ENCODE data around the gene CLN6.
"Not testable (repeated sequence)": the region's sequence is repeated elsewhere in the genome, so short reads cannot be mapped to it uniquely, and the experiment has no call there.

Gene CLN6

GRCh38 chr15:68205558-68205944, 24.0 kb downstream of the CLN6 start:
- no peak for DNase-seq

GRCh38 chr15:68204776-68205557, 24.6 kb downstream of the CLN6 start, which contains the start of gene CALML4:
TSS of gene CALML4 (minus strand) at chr15:68205332. CDS start at chr15:68205247, 85 bp downstream.
- DNase-seq, result peak; percentile 48

- DNase-seq, result no peak
Observed at GRCh38 chr15:68204361-68204760, 25.2 kb downstream of the CLN6 start.

- no peak for DNase-seq
Observed at GRCh38 chr15:68203956-68204355, 25.6 kb downstream of the CLN6 start.

- no peak for DNase-seq
Observed at GRCh38 chr15:68203486-68203885, 26.0 kb downstream of the CLN6 start.

- not testable (repeated sequence) for DNase-seq
Observed at GRCh38 chr15:68202994-68203393, 26.5 kb downstream of the CLN6 start.

GRCh38 chr15:68201879-68202261, 27.7 kb downstream of the CLN6 start:
- DNase-seq, result no peak

GRCh38 chr15:68201153-68201878, 28.2 kb downstream of the CLN6 start:
- no peak for DNase-seq

GRCh38 chr15:68200016-68200861, 29.3 kb downstream of the CLN6 start:
- DNase-seq, result no peak

GRCh38 chr15:68199340-68199739, 30.2 kb downstream of the CLN6 start:
- no peak for DNase-seq

- no peak for DNase-seq
Observed at GRCh38 chr15:68197661-68198437, 31.7 kb downstream of the CLN6 start.

GRCh38 chr15:68197170-68197492, 32.4 kb downstream of the CLN6 start:
- no peak for DNase-seq

GRCh38 chr15:68196445-68197169, 32.9 kb downstream of the CLN6 start:
- no peak for DNase-seq

- DNase-seq, result no peak
Observed at GRCh38 chr15:68195336-68196112, 34.0 kb downstream of the CLN6 start.

GRCh38 chr15:68192804-68193486, 36.6 kb downstream of the CLN6 start:
- DNase-seq, result no peak

GRCh38 chr15:68192117-68192516, 37.4 kb downstream of the CLN6 start:
- no peak for DNase-seq

- no peak for DNase-seq
Observed at GRCh38 chr15:68191555-68191954, 38.0 kb downstream of the CLN6 start.

- no peak for DNase-seq
Observed at GRCh38 chr15:68190048-68190447, 39.5 kb downstream of the CLN6 start.

GRCh38 chr15:68188647-68189046, 40.9 kb downstream of the CLN6 start:
- DNase-seq, result no peak

- DNase-seq, result no peak
Observed at GRCh38 chr15:68187559-68187958, 42.0 kb downstream of the CLN6 start.
